HT-29 (cell line): ENCODE measurements around the gene AP3S2. TPM values are rescaled to one million over a fixed set of nuclear protein-coding genes. Genes with fewer than 3 reads are reported as not detected.
A peak's percentile ranks its signal among the peaks of the same experiment; 100 is the strongest.
"Not testable (repeated sequence)": the region's sequence is repeated elsewhere in the genome, so short reads cannot be mapped to it uniquely, and the experiment has no call there.

ENCODE experiments used
- DNase-seq: peaks from one replicate; pipeline ENCODE4 v3.0.0-alpha.2; 2015; ENCODE audit warnings: low spot score
- total RNA-seq: library from RNA; depleted of rRNA; stranded (reverse); fragments of >200 nt; shearing (Covaris generic); gene quantifications from 2 replicates; pipeline ENCODE4 v1.2.3, GENCODE V29; 2014

The AP3S2 gene
- total RNA-seq, 1 experiment from 2014 or later: 36.2 TPM

GRCh38 chr15:89864958-89865739 lies 28.6 kb downstream of the AP3S2 start:
- DNase-seq: no peak

- DNase-seq: no peak
Observed at GRCh38 chr15:89863918-89864317, 29.9 kb downstream of the AP3S2 start.

- no peak for DNase-seq
Observed at GRCh38 chr15:89860891-89861290, 32.9 kb downstream of the AP3S2 start.

GRCh38 chr15:89860431-89860830 lies 33.4 kb downstream of the AP3S2 start:
- no peak for DNase-seq

DNA sequence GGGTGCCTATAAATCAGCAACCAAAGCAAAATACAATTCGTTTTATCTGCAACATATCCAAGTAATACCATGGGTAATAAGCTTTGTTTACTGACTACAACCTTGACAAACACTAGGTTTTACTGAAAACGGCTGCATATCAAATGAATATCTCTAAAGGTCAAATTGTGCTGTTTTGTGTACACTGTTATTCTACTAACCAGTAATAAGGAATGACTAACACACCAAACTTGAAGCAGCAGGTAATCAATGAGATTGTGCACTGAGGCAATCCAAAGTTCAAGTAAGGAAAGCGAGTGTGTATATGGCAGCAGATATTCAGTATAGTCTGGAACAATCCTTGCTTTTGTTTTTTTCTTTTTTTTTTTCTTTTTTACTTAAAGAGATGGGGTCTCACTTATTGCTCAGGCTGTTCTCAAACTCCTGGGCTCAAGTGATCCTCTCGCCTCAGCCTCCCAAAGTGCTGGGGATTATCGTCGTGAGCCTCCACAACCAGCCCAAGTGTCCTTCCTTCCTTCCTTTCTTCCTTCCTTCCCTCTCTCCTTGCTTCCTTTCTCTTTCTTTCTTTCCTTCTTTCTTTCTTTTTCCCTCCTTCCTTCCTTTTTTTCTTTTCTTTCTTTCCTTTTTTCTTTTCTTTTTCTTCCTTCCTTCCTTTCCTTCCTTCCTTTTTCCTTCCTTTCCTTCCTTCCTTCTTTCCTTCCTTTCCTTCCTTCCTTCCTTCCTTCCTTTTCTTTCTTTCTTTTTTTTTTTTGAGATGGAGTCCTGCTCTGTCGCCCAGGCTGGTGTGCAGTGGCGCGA lies 34.9 kb downstream of the AP3S2 start:
- no peak for DNase-seq

DNA sequence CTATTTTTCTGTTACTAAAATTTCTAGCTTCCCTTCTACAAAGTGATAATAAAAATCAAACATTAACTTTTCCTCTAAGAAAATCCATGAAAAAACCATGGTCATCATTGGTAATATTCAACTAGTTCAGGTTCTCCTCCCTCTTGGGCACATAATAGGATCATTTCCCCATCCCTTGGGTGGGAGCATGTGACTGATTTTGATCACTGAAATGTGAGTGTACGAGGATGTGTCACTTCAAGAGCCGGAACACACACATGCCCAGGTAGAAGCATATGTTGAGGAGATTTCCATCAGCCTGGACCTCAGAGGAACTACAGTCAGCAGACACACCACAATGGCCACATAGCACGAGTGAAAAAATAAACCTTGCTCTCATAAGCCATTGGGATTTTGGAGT lies 36.1 kb downstream of the AP3S2 start:
- DNase-seq: peak; percentile 13

DNA sequence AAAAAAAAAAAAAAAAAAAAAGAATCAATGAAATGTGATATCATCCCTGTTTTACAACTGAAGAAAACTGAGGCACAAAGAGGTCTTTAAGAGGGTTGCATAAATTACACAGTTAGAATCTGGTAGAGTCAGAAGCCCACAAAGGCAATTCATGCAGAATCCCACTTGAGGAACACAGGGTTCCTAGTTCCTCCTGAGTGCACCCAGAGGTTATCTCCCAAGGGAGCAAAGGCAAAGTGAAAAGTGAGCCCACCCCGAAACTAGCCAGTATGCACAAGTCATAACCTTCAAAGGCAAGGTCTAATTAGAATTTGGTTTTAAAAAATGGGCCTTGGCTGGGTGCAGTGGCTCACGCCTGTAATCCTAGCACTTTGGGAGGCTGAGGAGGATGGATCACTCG lies 37.8 kb downstream of the AP3S2 start:
- DNase-seq: no peak

DNA sequence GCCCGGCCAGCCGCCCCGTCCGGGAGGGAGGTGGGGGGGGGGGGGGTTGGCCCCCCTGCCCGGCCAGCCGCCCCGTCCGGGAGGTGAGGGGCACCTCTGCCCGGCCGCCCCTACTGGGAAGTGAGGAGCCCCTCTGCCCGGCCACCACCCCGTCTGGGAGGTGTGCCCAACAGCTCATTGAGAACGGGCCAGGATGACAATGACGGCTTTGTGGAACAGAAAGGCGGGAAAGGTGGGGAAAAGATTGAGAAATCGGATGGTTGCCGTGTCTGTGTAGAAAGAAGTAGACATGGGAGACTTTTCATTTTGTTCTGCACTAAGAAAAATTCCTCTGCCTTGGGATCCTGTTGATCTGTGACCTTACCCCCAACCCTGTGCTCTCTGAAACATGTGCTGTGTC lies 38.9 kb downstream of the AP3S2 start:
- DNase-seq: not testable (repeated sequence)

DNA sequence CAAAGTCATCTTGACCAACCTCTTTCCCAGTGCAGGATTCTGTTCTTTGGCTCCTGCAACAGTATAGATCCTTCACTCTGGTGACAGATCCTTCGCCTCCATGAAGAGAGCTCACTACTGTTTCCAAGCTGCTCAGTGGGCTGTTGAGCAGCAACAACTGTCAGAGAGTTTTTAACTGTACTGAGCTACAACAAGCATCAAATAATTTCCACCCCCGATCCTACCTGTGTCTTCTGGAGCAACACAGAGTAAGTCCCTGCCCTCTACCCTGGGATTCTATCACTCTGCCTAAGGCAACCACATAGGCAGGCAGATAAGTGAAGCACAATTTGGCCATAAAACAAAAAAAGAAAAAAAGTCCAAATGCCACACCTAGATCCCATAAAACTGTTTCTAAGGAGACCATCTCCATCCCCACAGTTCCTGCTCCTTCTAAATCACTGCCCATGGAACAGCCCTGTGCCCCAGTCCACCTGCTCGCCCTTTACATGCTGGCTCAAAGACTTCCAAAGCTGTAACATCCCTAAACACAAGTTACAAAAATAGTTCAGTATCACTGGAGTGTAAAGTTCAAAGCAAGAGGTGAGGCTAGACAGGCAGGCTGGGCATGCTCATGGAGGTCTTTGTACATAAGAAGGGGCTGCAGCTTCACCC lies 41.3 kb downstream of the AP3S2 start:
- no peak for DNase-seq

GRCh38 chr15:89851673-89852341 lies 42.0 kb downstream of the AP3S2 start:
- DNase-seq: no peak

- no peak for DNase-seq
Observed at GRCh38 chr15:89848970-89849292, 44.9 kb downstream of the AP3S2 start.

DNA sequence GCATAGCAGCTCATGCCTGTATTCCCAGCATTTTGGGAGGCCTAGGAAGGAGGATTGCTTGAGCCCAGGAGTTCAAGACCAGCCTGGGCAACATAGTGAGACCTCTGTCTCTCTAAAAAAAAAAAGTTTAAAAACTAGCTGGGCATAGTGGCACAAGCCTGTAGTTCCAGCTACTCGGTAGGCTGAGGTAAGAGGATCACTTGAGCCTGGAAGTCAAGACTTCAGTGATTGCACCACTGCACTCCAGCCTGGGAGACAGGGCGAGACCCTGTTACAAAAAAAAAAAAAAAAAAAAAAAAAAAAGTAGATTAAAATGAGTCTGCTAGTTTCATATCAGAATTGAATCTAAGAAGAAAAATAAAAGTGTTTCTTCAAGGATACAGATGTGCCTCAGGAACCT lies 46.7 kb downstream of the AP3S2 start:
- DNase-seq: no peak

DNA sequence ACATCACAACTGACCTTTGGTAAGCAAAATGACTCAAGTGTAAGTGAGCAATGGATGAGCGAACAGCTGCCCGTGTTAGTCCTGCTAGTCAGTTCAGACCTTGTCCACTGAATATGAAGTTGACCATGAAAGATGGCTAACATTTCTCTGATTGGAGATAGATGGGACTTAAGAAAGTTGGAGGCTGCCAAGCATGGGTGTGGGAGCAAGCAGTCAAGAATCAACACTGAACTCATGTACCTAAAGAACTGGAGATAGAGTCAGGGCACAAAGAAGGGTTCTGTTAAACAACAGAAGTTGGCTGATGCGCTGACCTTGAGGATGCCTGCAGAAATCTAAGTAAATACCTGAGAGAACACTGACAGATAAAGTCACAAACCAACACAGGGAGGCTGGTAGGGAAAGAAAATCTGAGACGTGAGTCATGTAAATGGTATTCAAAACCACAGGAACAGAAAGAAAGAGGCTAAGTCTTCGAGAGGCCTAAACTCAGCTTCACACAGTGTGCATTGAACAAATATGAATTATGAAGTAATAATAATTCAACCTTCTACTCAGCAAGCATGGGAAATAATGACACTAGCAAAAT lies 48.4 kb downstream of the AP3S2 start:
- peak; percentile 73 for DNase-seq

DNA sequence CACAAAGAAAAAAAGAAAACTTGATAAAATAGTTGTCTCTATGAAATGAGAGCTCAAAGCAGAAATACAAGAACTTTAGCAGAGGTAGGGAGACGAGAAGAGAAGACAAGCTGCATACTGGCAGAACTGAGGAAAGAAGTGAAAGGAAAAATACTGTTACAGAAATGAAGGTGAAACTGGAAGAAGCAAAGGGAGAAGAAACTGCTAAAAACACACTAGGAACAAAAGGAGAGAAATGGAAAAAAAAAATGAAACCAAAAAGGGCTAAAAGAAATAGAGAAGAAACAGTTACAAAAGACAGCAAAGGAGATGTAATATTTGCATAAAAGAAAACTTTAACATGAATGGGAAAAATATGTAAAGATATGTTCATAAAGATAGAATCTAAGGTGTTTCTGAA lies 51.8 kb downstream of the AP3S2 start:
- DNase-seq: no peak

DNA sequence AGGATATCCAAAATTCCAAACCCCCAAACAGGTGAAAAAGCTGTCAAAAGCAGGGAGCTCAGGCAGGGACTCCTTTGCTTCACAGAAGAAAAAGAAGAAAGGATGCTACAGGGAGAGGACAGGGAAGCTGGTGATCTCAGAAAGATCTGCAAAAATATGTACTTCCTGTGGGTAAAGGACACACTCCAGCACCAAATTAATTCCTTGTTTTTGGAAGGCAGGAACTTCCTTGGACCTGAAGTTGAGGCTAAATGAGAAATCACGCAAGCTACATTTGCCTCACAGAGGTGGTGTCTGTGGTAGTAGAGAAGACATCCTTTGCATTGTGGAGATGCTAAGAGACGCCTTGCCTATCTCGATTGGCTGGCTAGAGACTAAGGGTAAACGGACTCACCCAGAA lies 52.5 kb downstream of the AP3S2 start:
- DNase-seq: no peak

DNA sequence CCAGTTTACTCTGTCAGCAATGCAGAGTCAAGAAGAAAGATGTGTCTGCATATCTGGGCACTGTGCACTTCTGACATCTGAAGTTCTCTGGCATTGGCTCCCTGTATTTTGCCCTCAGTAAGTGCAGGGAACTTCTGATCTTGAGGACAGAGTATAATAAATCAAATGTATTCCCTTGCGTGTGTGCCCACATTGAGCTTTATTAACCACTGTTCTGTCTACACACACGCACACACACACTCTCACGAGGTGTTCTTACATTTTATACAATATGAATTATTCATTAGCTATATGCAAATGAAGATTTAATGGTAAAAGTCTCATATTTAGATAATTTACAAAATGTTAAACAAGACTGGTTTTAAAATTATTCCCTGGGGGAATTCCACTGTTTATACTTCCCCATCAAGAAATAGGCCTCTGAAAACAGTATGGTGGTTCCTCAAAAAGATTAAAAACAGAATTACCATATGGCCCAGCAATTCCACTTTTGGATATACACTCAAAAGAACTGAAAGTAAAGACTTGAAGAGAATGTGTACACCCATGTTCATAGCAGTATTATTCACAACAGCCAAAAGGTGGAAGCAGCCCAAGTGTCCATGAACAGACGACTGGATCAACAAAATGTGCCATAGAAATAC lies 54.5 kb downstream of the AP3S2 start:
- DNase-seq: no peak

GRCh38 chr15:89837830-89838178 lies 56.0 kb downstream of the AP3S2 start:
- no peak for DNase-seq

GRCh38 chr15:89837134-89837829 lies 56.5 kb downstream of the AP3S2 start:
- no peak for DNase-seq

- no peak for DNase-seq
Observed at GRCh38 chr15:89836267-89837133, 57.3 kb downstream of the AP3S2 start.

DNA sequence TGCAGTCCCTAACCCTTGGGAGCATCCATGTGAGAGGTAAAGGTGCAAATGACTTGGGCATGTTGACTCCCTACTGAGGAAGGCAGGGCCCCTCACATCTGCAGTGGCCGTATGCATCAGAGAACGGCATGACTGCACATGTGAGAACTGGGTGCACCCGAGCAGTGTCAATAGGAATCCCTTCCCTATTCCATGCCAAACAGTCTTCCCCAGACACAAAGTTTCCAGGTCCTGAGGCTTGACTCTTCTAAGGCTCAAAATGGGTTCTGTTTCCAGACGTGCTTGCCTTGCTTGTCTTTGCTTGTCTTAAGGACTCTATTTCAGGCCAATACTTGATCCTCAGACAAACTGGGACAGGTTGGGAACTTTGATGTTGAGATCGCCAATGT lies 58.6 kb downstream of the AP3S2 start:
- DNase-seq: no peak
